Measurements from ENCODE around the gene SPG7.

SPG7 gene

DNA sequence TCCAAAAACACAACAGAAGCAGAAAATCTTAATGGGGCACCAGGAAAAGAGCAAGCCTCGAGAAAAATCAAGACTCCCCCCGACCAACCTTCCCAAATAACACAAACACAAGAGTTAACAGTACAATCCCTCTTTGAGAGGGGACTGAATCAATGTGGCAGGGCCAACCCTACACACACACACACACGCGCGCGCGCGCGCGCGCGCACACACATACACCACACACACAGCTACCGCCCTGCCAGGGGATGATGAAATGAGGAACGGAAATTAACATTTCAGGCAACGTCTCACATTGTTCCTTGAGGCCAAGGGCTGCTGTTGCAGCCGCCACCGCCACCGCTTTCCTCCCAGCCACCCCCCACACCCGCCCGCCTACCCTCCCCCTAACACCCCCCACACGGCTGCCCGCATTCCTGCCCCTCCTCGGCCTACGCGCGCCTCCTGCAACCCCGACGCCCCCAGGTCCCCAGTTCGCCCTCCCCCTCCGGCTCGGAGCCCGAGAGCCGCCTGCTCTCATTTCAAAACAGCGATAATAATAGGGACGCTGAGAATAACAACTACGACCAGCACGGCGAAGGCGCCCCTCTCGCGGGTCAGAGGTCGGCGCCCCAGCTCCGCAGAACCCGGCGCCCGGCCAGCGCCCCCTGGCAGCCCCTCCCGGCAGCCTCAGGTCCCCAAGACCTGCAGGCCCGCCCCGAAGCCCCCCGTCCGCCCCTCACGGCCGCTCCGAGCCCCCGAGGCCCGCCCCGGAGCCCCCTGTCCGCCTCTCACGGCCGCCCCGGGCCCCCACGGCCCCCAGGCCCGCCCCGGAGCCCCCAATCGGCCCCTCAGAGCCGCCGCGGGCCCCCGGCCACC lies 18.9 kb upstream of the SPG7 start:
- DNase-seq = peak; percentile 29

- DNase-seq = no peak
These were observed 18.2 kb upstream of the SPG7 start for GRCh38 chr16:89489898-89490438.

DNA sequence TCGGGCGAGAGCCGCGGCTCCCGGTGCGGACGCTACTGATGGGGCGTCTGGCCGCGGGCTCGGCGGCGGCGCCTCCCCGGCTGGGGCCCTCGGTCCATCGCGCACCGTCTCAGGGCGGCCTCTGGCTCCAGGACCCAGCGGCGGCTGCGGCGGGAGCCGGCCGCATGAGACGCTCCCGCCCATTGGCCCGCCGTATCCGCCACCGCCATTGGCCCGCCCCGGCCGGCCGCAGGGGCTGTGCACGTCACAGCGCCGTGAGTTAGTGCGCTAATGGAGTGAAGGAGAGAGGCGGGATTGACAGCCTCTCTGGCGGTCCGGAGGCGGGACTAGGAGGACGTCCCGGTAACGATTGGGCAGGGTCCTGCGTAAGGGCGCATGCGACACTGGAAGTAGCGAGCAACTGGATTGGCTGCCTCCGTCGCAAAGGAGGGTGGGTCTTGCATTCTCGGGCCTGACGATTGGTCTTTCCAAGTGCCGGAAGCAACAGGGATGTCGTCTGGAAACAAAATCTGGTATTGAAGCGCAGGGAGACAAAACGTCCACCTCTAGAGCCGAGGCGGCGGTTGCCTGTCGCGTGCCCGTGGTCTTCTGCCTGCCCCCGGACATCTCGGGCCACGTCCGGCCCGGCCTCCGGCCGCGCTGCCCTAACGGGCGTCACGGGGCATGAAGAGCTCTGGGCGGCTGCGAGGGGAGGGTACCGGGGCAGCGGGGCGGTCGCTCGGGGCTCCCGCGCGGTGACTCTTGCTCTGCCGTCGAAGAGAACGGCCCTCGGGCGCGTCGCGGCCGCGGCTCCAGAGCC lies 17.6 kb upstream of the SPG7 start, which contains the start of gene ANKRD11:
ANKRD11 (minus strand) TSS at position 123 of the 799 bp plus-strand sequence. CDS start 173,542 bp downstream, outside the sequence.
- peak; percentile 95 for DNase-seq

- DNase-seq = no peak
These were observed 16.8 kb upstream of the SPG7 start for GRCh38 chr16:89491238-89491869.

DNA sequence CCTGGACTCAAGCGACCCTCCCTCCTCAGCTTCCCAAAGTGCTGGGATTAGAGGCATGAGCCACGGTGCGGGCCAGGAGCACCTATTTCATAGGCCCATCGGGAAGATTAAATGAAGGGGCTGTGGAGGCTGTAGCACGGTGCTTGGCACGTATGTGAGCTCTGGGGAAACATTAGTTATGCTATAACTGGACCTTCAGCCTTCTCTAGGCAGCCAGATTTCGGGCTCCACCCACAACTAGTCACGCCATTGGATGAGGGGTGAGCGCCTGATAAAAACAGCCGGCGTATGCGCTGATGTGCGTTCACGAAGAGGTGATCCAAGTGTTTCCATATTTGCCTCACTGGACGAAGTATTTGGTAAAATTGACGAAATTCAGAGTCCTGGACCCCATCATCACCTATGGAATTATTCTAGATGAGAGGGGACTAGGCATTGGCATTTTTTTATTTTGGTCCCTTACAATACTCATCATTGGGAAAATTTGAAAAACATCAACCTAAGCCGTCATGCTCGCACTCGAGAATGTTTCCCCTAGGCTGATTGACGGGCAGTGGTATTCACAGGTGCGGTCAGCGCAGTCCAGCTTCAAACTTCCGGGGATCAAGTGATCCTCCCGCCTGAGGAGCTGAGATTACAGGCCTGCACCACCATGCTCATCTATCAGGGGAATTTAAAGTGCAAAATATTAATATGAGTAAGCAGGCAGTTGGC lies 16.1 kb upstream of the SPG7 start:
- no peak for DNase-seq

GRCh38 chr16:89493776-89494175 lies 14.4 kb upstream of the SPG7 start:
- DNase-seq = no peak

DNA sequence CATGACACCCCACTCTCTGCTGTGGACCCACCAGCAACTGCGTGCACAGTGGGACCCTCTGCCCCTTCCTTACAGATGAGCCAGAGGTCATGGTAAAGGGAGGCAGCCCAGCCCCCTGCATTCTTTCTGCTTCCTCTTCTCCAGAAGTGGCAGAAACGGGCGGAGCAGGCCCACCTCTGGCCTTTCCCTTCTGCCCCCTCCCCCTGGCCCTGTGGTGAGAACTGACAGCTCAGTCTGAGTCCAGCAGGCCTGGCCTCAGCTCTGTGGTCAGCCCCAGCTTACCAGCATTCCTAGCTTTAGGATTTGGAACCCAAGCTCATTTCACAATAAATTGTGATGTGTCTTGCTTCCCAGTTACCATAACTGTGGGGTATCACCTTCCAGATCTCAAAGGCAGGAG lies 13.1 kb upstream of the SPG7 start:
- DNase-seq = no peak

- no peak for DNase-seq
These were observed 9.4 kb upstream of the SPG7 start for GRCh38 chr16:89498839-89499238.

DNA sequence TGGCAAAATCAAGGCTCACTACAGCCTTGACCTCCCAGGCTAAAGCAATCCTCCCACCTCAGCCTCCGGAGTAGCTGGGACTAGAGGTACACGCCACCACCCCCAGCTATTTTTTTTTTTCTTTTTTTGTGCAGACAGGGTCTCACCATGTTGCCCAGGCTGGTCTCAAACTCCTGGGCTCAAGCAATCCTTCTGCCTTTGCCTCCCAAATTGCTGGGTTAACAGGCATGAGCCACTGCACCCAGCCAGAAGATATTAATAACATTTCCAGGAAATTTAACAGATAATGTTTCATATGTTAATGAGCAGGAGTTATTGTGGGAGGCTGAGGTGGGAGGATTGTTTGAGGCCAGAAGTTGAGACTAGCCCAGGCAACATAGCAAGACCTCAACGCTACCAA lies 8.4 kb upstream of the SPG7 start:
- no peak for DNase-seq

- no peak for DNase-seq
These were observed 5.9 kb upstream of the SPG7 start for GRCh38 chr16:89502081-89502843.

- no peak for DNase-seq
These were observed 4.1 kb upstream of the SPG7 start for GRCh38 chr16:89504091-89504490.

- no peak for DNase-seq
These were observed 2.7 kb upstream of the SPG7 start for GRCh38 chr16:89505204-89506112.

GRCh38 chr16:89506113-89506504 lies 2.1 kb upstream of the SPG7 start:
- no peak for DNase-seq

- DNase-seq = no peak
These were observed 1.4 kb upstream of the SPG7 start for GRCh38 chr16:89506791-89507191.

DNA sequence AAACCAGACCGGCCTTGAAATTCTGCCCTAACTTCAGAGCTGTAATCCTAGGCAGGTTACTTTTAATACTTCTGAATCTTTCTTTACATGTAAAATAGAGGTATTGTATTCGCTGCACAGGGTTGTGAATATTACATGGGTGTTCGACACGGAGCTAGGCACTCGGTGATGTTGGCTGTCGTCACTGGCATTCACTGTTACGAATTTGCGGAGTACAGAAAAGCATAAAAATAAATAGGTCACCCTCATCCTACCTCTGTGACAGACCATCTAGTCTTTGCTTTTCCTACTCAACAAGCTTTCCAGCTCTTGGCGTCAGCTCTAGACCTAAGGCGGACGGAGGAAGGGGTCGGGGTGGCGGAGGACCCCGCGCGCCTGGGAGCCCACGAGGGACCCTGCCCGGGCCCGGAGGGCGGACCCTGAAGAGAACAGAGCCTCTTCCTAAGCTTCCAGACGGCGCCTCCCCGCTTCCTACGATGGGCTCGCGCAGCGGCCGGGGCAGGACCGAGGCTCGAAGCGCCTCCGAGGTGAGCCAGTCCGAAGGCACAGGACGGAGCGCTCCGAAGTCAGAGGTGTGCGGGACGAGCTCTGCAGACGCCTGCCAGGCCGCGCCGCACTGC lies 879 bp upstream of the SPG7 start:
- DNase-seq = no peak

DNA sequence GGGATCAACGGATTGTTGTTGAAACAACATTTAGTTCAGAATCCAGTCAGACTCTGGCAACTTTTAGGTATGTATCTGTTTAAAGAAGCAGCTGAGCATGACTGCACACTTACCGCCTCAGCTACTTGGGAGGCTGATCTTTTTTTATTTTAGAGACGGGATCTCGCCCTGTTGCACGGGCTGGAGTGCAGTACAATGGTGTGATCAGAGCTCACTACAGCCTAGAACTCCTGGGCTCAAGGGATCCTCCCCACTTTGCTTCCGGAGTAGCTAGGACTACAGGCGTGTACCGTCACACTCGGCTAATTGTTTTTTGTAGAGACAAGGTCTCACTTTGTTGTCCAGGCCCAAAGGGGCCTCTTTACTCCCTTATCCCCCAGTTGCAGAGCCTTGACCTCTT lies 2.3 kb downstream of the SPG7 start:
- no peak for DNase-seq

DNA sequence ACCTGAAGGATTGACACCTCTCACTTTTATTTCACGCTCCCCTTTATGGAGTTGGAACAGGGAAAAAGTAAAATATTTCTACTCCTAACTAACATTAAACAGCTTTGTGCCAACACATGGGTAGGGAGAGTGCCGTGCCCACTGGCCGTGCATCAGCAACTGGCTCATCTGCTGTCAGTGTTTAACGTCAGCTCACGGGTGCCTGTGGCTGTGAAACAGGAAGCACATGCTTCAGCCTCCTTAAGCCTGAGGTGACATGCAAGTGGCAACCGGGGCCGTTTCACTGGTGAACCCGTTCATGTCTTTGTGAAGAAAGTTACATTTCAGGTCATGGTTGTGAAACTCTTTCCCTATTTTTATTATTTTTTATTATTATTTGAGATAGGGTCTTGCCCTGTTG lies 3.2 kb downstream of the SPG7 start:
- no peak for DNase-seq

GRCh38 chr16:89512453-89512852 lies 4.2 kb downstream of the SPG7 start:
- DNase-seq = no peak

DNA sequence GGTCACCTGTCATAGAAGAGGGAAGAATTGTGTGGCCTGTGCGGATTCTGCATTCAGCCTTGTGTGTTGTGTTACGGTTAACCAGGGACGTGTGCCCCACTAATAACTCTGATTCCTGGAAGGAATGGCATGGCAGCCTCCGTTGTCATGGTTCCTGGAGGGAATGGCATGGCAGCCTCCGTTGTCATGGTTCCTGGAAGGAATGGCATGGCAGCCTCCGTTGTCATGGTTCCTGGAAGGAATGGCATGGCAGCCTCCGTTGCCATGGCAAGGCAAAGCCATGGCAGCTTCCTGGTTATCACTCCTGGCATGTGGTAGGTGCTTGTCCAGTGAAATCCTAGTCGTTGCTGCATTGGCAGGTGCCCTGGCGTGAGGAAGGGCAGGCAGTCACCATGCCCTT lies 8.9 kb downstream of the SPG7 start:
- DNase-seq = no peak

DNA sequence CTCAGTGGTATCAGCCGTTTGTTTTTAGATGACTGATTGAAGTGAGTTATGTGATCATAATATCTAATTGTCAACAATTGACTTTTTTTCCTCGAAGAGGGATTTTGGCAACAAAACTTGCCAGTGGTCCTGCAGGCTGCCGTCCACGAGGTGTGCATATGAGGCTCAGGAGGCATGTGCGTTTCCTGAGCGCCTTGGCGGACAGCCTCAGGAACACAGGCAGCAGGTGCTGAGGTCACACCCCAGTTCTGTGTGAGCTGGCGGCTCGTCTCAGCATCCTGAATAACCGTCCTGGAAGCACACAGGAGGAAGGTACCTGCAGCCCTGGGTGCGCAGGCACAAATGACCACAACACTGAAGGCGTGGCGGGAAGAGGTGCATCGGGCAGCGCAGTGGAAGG lies 11.7 kb downstream of the SPG7 start:
- DNase-seq = no peak

All from NCI-H526 treated with DMSO at 0.1 percent for 48 hours (cell line).